Liver (tissue), 9 donors: Measurements from ENCODE around the gene CALCA. TPM values are rescaled to one million over a fixed set of nuclear protein-coding genes. Genes with fewer than 3 reads are reported as not detected.

ENCODE experiments used
- DNase-seq: peaks from one replicate; pipeline ENCODE4 v3.0.0-alpha.2; 2017; ENCODE audit warnings: low spot score
- H3K27ac ChIP-seq, 2 donors: one replicate each; pipeline ENCODE4 v1.7.0; 2013; ENCODE audit warnings: inconsistent platforms in 2 of 2, low read length in 2 of 2, control low read depth in 1 of 2, low read depth in 1 of 2, mild to moderate bottlenecking in 1 of 2
- H3K27me3 ChIP-seq, 4 donors: one replicate each; pipeline versions ENCODE4 v1.6.1 to v1.7.0; 2013; ENCODE audit warnings: low read length in 3 of 4, inconsistent platforms in 1 of 4, mild to moderate bottlenecking in 1 of 4, moderate library complexity in 1 of 4; ENCODE audit not compliant: control insufficient read depth in 4 of 4, insufficient read depth in 4 of 4
- H3K36me3 ChIP-seq, 4 donors: one replicate each; pipeline versions ENCODE4 v1.6.1 to v1.7.0; 2013; ENCODE audit warnings: low read length in 3 of 4, mild to moderate bottlenecking in 3 of 4, low read depth in 1 of 4, moderate library complexity in 1 of 4; ENCODE audit not compliant: control insufficient read depth in 4 of 4, insufficient read depth in 3 of 4
- H3K4me1 ChIP-seq, 4 donors: one replicate each; pipeline versions ENCODE4 v1.6.1 to v1.7.0; 2013; ENCODE audit warnings: low read length in 3 of 4, mild to moderate bottlenecking in 3 of 4, moderate library complexity in 1 of 4; ENCODE audit not compliant: control insufficient read depth in 4 of 4, insufficient read depth in 4 of 4
- H3K4me3 ChIP-seq, 3 donors: one replicate each; pipeline versions ENCODE4 v1.6.1 to v1.7.0; 2013; ENCODE audit warnings: low read length in 3 of 3, control low read depth in 1 of 3, low read depth in 1 of 3, mild to moderate bottlenecking in 1 of 3
- H3K9ac ChIP-seq, 2 donors: one replicate each; pipeline ENCODE4 v1.7.0; 2013; ENCODE audit warnings: low read length in 2 of 2, mild to moderate bottlenecking in 2 of 2, moderate library complexity in 2 of 2, control low read depth in 1 of 2, low read depth in 1 of 2
- H3K9me3 ChIP-seq, 4 donors: one replicate each; pipeline versions ENCODE4 v1.6.1 to v1.7.0; 2013; ENCODE audit warnings: low read length in 3 of 4; ENCODE audit not compliant: control insufficient read depth in 4 of 4
- ATF3 ChIP-seq: IDR thresholded peaks from 2 replicates; pipeline ENCODE4 v1.6.1; 2016; ENCODE audit warnings: antibody characterized with exemption
- EGR1 ChIP-seq, 2 donors: IDR thresholded peaks; 2 replicates each; pipeline ENCODE4 v1.6.1; 2016 to 2018; ENCODE audit warnings: antibody characterized with exemption in 2 of 2, low read depth in 2 of 2
- FOXA1 ChIP-seq: IDR thresholded peaks from 2 replicates; pipeline ENCODE4 v1.6.1; 2016; ENCODE audit warnings: antibody characterized with exemption
- FOXA2 ChIP-seq: IDR thresholded peaks from 2 replicates; pipeline ENCODE4 v1.6.1; 2016; ENCODE audit warnings: antibody characterized with exemption
- GABPA ChIP-seq, 2 donors: IDR thresholded peaks in 1 of 2; conservative IDR thresholded peaks in 1 of 2; 2 replicates each; pipeline ENCODE4 v1.6.1; 2016; ENCODE audit warnings: antibody characterized with exemption in 2 of 2, mild to moderate bottlenecking in 1 of 2, moderate library complexity in 1 of 2
- HNF4A ChIP-seq, 2 donors: conservative IDR thresholded peaks; 2 replicates each; pipeline ENCODE4 v1.6.1; 2016; ENCODE audit warnings: antibody characterized with exemption in 2 of 2, mild to moderate bottlenecking in 2 of 2
- HNF4G ChIP-seq: IDR thresholded peaks from 2 replicates; pipeline ENCODE4 v1.6.1; 2016; ENCODE audit warnings: antibody characterized with exemption
- NR2F2 ChIP-seq: IDR thresholded peaks from 2 replicates; pipeline ENCODE4 v1.6.1; 2016; ENCODE audit warnings: antibody characterized with exemption
- RAD21 ChIP-seq, 2 donors: IDR thresholded peaks; 2 replicates each; pipeline ENCODE4 v1.6.1; 2016; ENCODE audit warnings: antibody characterized with exemption in 2 of 2, mild to moderate bottlenecking in 2 of 2
- REST ChIP-seq: IDR thresholded peaks from 2 replicates; pipeline ENCODE4 v1.6.1; 2016; ENCODE audit warnings: antibody characterized with exemption, mild to moderate bottlenecking
- RXRA ChIP-seq, 2 donors: IDR thresholded peaks; 2 replicates each; pipeline ENCODE4 v1.6.1; 2017 to 2018; ENCODE audit warnings: antibody characterized with exemption in 2 of 2, mild to moderate bottlenecking in 1 of 2
- TAF1 ChIP-seq: conservative IDR thresholded peaks from 2 replicates; pipeline ENCODE4 v1.6.1; 2016; ENCODE audit warnings: antibody characterized with exemption, mild to moderate bottlenecking
- YY1 ChIP-seq: IDR thresholded peaks from 2 replicates; pipeline ENCODE4 v1.6.1; 2016; ENCODE audit warnings: antibody characterized with exemption, mild to moderate bottlenecking
- WGBS: extraction: QIAGEN DNeasy Blood & Tissue Kit; methylation state at CpG from one replicate; pipeline ENCODE4 v1.1.7; 2013; 5-methylcytosine and 5-hydroxymethylcytosine counted together
- polyA plus RNA-seq, 2 donors: library from polyadenylated mRNA; stranded (reverse) in 1 of 2; unstranded in 1 of 2; fragments of 200-250 nt in 1 of 2; fragments of >200 nt in 1 of 2; fragmentation: Nextera tagmentation in 1 of 2; extraction: Ambion mirVana in 1 of 2; gene quantifications; one replicate each; pipeline versions ENCODE4 v1.2.1 to v1.2.3, GENCODE V29; 2013 to 2015
- total RNA-seq, 2 donors: library from RNA; depleted of rRNA; stranded (reverse); fragments of >200 nt; gene quantifications; one replicate each; pipeline ENCODE4 v1.2.3, GENCODE V29; 2014
- donor health status: healthy.
- donor health status: healthy.
- donor health status: healthy.
- donor health status: healthy.
- donor health status: healthy.

The CALCA gene
- total and polyA plus RNA-seq, 4 donors, result 0.33 to 34.7 (median 7.6) TPM

- no peak for TF ChIP-seq YY1
- TF ChIP-seq EGR1 (IDR thresholded peaks at IDR 0.05; ENCODE audit: low read depth in 2 of 2), result no peak
- TF ChIP-seq NR2F2, result no peak
- no peak for TF ChIP-seq TAF1
- TF ChIP-seq ATF3, result no peak
- TF ChIP-seq FOXA1, result no peak
- TF ChIP-seq FOXA2, result no peak
These were observed 44.0 kb upstream of the CALCA start (continued) for GRCh38 chr11:15016200-15016599.

DNA sequence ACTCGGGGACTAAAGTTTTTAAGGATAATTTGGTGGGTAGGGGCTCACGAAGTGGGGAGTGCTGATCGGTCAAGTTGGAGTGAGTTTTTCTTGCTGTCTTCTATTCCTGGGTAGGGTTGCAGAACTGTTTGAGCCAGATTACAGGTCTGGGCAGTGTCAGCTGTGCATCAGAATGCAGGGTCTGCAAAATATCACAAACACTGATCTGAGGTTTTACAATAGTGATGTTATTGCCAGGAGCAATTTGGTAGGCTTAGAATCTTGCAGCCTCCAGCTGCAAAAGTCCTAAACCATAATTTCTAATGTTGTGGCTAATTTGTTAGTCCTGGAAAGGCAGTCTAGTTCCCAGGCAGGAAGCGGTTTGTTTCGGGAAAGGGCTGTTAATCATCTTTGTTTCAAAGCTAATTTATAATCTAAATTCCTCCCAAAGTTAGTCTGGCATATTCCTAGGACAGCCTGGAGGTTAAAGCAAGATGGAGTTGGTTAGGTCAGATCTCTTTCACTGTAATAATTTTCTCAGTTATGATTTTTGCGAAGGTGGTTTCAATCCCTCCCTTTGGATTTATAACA, 39.7 kb upstream of the CALCA start:
- TF ChIP-seq RXRA (IDR thresholded peaks at IDR 0.05) (no peak), HNF4G (no peak), RAD21 (IDR thresholded peaks at IDR 0.05) (no peak), REST (no peak), GABPA (IDR thresholded peaks at IDR 0.05 in 1 of 2, conservative IDR thresholded peaks at IDR 0.05 in 1 of 2) (no peak), HNF4A (conservative IDR thresholded peaks at IDR 0.05) (no peak)
- DNase-seq, result no peak
- no peak overlapping the region for H3K9ac ChIP-seq
- peaks cover 0 to 5% (median 0%) of the 10 kb centered on the region in 4 donors for H3K27me3 ChIP-seq
- no peaks in the 10 kb centered on the region for H3K4me1 ChIP-seq
- no peak overlapping the region for H3K4me3 ChIP-seq
- H3K36me3 ChIP-seq, result no peaks in the 10 kb centered on the region
- 65% methylated on average over 6 of the region's 6 CpGs for WGBS
- H3K27ac ChIP-seq, result no peak overlapping the region
- peaks cover 0 to 15% (median 5%) of the 10 kb centered on the region in 4 donors for H3K9me3 ChIP-seq

- no peak for TF ChIP-seq RXRA (IDR thresholded peaks at IDR 0.05)
- no peak for TF ChIP-seq HNF4G
- TF ChIP-seq ATF3, result no peak
- TF ChIP-seq GABPA (IDR thresholded peaks at IDR 0.05 in 1 of 2, conservative IDR thresholded peaks at IDR 0.05 in 1 of 2), result no peak
- H3K36me3 ChIP-seq, result no peaks in the 10 kb centered on the region
- H3K9ac ChIP-seq, result no peak overlapping the region
- H3K4me3 ChIP-seq, result no peak overlapping the region
- H3K27ac ChIP-seq, result no peak overlapping the region
- H3K9me3 ChIP-seq, result peaks cover 0 to 5% (median under 1%) of the 10 kb centered on the region in 4 donors
- H3K27me3 ChIP-seq, result peaks cover 0 to 5% (median 0%) of the 10 kb centered on the region in 4 donors
- DNase-seq, result no peak
- no peaks in the 10 kb centered on the region for H3K4me1 ChIP-seq
These were observed 38.7 kb upstream of the CALCA start for GRCh38 chr11:15010865-15011264.
